SK-N-SH (cell line): ENCODE measurements around the gene MTARC1. TPM values are rescaled to one million over a fixed set of nuclear protein-coding genes. Genes with fewer than 3 reads are reported as not detected.

Experiments used
- CTCF ChIA-PET: fragments of 300-600, 350-600 bp; formaldehyde crosslinking; extraction: SDS; loops from one replicate; lab custom pipeline; 2021; lab: Yijun Ruan, JAX
- POLR2A ChIA-PET: fragments of 350-600 bp; sonication (Branson Sonifier 250); formaldehyde crosslinking; extraction: SDS; loops from one replicate; lab custom pipeline; 2020; ENCODE audit warnings: antibody characterized with exemption, inconsistent platforms; lab: Yijun Ruan, JAX
- DNase-seq: peaks from one replicate; pipeline ENCODE4 v3.0.0; 2012
- H2AFZ ChIP-seq: fragments of 200-600 bp; sonication (generic); 2 replicates; pipeline ENCODE4 v1.8.1; 2016; ENCODE audit warnings: antibody characterized with exemption, mild to moderate bottlenecking, low read depth
- H3F3A ChIP-seq: fragments of 200-600 bp; sonication (generic); replicated peaks from 2 replicates; pipeline ENCODE3; 2016; ENCODE audit warnings: antibody characterized with exemption, mild to moderate bottlenecking; ENCODE audit not compliant: insufficient read depth
- H3K27ac ChIP-seq, 2 experiments: fragments of 200-500 bp in 1 of 2; fragments of 200-600 bp in 1 of 2; sonication (Bioruptor generic) in 1 of 2; sonication (generic), shearing (Covaris generic) in 1 of 2; 2 replicates each; pipeline versions ENCODE4 v1.5.1 to v1.6.1; 2014 to 2016; ENCODE audit warnings: low read depth in 2 of 2, inconsistent platforms in 1 of 2, low read length in 1 of 2, mild to moderate bottlenecking in 1 of 2, mixed read lengths in 1 of 2
- H3K27me3 ChIP-seq: fragments of 200-600 bp; sonication (generic), shearing (Covaris generic); 2 replicates; pipeline ENCODE4 v1.6.1; 2016; ENCODE audit warnings: mixed run types; ENCODE audit not compliant: insufficient read depth
- H3K36me3 ChIP-seq, 2 experiments: fragments of 200-500 bp in 1 of 2; fragments of 200-600 bp in 1 of 2; sonication (Bioruptor generic) in 1 of 2; sonication (generic) in 1 of 2; replicated peaks in 1 of 2; 2 replicates each; pipeline versions ENCODE3 to v1.5.1; 2014 to 2016; ENCODE audit warnings: low read length in 1 of 2, mild to moderate bottlenecking in 1 of 2; ENCODE audit not compliant: insufficient read depth in 2 of 2, control insufficient read depth in 1 of 2
- H3K4me1 ChIP-seq, 2 experiments: fragments of 200-500 bp in 1 of 2; fragments of 200-600 bp in 1 of 2; sonication (Bioruptor generic) in 1 of 2; sonication (generic), shearing (Covaris generic) in 1 of 2; 2 replicates each; pipeline versions ENCODE4 v1.5.1 to v1.6.1; 2014 to 2016; ENCODE audit warnings: low read depth in 1 of 2, low read length in 1 of 2, mixed run types in 1 of 2; ENCODE audit not compliant: insufficient read depth in 2 of 2, control insufficient read depth in 1 of 2
- H3K4me2 ChIP-seq: fragments of 200-600 bp; sonication (generic), shearing (Covaris generic); 2 replicates; pipeline ENCODE4 v1.6.1; 2017; ENCODE audit warnings: mixed run types
- H3K4me3 ChIP-seq, 2 experiments: fragments of 200-500 bp in 1 of 2; fragments of 200-600 bp in 1 of 2; sonication (Bioruptor generic) in 1 of 2; sonication (generic), shearing (Covaris generic) in 1 of 2; 2 replicates each; pipeline versions ENCODE4 v1.5.1 to v1.8.1; 2014 to 2016; ENCODE audit warnings: low read depth in 2 of 2, inconsistent platforms in 1 of 2, low read length in 1 of 2, mild to moderate bottlenecking in 1 of 2, mixed read lengths in 1 of 2, moderate library complexity in 1 of 2
- H3K79me2 ChIP-seq: fragments of 200-600 bp; sonication (generic); 2 replicates; pipeline ENCODE4 v1.8.1; 2017; ENCODE audit warnings: mild to moderate bottlenecking; ENCODE audit not compliant: insufficient read depth
- H3K9ac ChIP-seq: fragments of 200-600 bp; sonication (generic); 2 replicates; pipeline ENCODE4 v1.6.1; 2017; ENCODE audit warnings: mixed run types
- H3K9me2 ChIP-seq: fragments of 200-600 bp; sonication (generic); 2 replicates; pipeline ENCODE4 v1.6.1; 2017; ENCODE audit warnings: mixed run types
- H3K9me3 ChIP-seq: fragments of 200-600 bp; sonication (generic); 2 replicates; pipeline ENCODE4 v1.6.1; 2017; ENCODE audit warnings: mixed run types, mild to moderate bottlenecking, moderate library complexity
- H4K20me1 ChIP-seq: fragments of 200-600 bp; sonication (generic); 2 replicates; pipeline ENCODE4 v1.6.1; 2017; ENCODE audit warnings: mild to moderate bottlenecking, mixed run types; ENCODE audit not compliant: insufficient read depth
- CHD2 ChIP-seq: fragments of 150-350 bp; IDR thresholded peaks from 2 replicates; pipeline ENCODE4 v1.6.1; 2018; ENCODE audit warnings: low read length; ENCODE audit not compliant: partially characterized antibody
- ELF1 ChIP-seq: IDR thresholded peaks from 2 replicates; pipeline ENCODE4 v1.4.0; 2012
- FOSL2 ChIP-seq: IDR thresholded peaks from 2 replicates; pipeline ENCODE4 v1.4.0; 2012; ENCODE audit warnings: low read depth, mild to moderate bottlenecking, moderate library complexity, borderline replicate concordance
- GABPA ChIP-seq: IDR thresholded peaks from 2 replicates; pipeline ENCODE4 v1.4.0; 2012; ENCODE audit warnings: low read depth, mild to moderate bottlenecking
- MEF2A ChIP-seq: IDR thresholded peaks from 2 replicates; pipeline ENCODE4 v1.4.0; 2012; ENCODE audit warnings: low read depth, borderline replicate concordance
- POLR2AphosphoS5 ChIP-seq: IDR thresholded peaks from 2 replicates; pipeline ENCODE4 v1.6.1; 2012; ENCODE audit warnings: low read depth, low read length
- RAD21 ChIP-seq: IDR thresholded peaks from 2 replicates; pipeline ENCODE4 v1.6.1; 2012; ENCODE audit warnings: mild to moderate bottlenecking, low read length
- RCOR1 ChIP-seq: fragments of 150-350 bp; IDR thresholded peaks from 2 replicates; pipeline ENCODE4 v1.6.1; 2017; ENCODE audit warnings: antibody characterized with exemption, low read length
- RFX5 ChIP-seq: IDR thresholded peaks from 2 replicates; pipeline ENCODE4 v1.6.1; 2012; ENCODE audit warnings: mild to moderate bottlenecking, improper control_type of control experiment, low read length
- RXRA ChIP-seq: IDR thresholded peaks from 2 replicates; pipeline ENCODE4 v1.4.0; 2012; ENCODE audit warnings: low read depth, mild to moderate bottlenecking, borderline replicate concordance
- SIN3A ChIP-seq: IDR thresholded peaks from 2 replicates; pipeline ENCODE4 v1.6.1; 2012; ENCODE audit warnings: low read depth, mild to moderate bottlenecking, low read length, moderate library complexity, borderline replicate concordance
- SMC3 ChIP-seq: IDR thresholded peaks from 2 replicates; pipeline ENCODE4 v1.6.1; 2012; ENCODE audit warnings: low read depth, low read length, improper control_type of control experiment
- TAF1 ChIP-seq: IDR thresholded peaks from 2 replicates; pipeline ENCODE4 v1.6.1; 2012; ENCODE audit warnings: low read depth, mild to moderate bottlenecking, low read length, moderate library complexity, borderline replicate concordance
- TCF12 ChIP-seq: IDR thresholded peaks from 2 replicates; pipeline ENCODE4 v1.4.0; 2012
- TEAD4 ChIP-seq: IDR thresholded peaks from 2 replicates; pipeline ENCODE4 v1.4.0; 2012; ENCODE audit warnings: mild to moderate bottlenecking, borderline replicate concordance; ENCODE audit not compliant: insufficient read depth
- USF1 ChIP-seq: IDR thresholded peaks from 2 replicates; pipeline ENCODE4 v1.4.0; 2012; ENCODE audit warnings: low read depth, borderline replicate concordance
- USF2 ChIP-seq: fragments of 150-350 bp; IDR thresholded peaks from 2 replicates; pipeline ENCODE4 v1.6.1; 2017; ENCODE audit warnings: antibody characterized with exemption, low read length, low read depth, borderline replicate concordance
- YY1 ChIP-seq: IDR thresholded peaks from 2 replicates; pipeline ENCODE4 v1.4.0; 2012; ENCODE audit warnings: low read depth, mild to moderate bottlenecking
- WGBS: methylation state at CpG from one replicate; pipeline ENCODE4 v1.1.6; 2017; ENCODE audit warnings: low lambda C conversion rate; 5-methylcytosine and 5-hydroxymethylcytosine counted together
- polyA plus RNA-seq, 3 experiments: library from polyadenylated mRNA; depleted of rRNA; stranded (reverse); fragments of >200 nt; gene quantifications; 2 replicates each; pipeline ENCODE4 v1.2.3, GENCODE V29; 2012
- TF ChIP-seq, protein P1 (sequence below): IDR thresholded peaks from 2 replicates; pipeline ENCODE4 v1.4.0; 2012; ENCODE audit warnings: low read depth, borderline replicate concordance

MTARC1 gene
- polyA plus RNA-seq, 1 of the 3 experiments (the other 2 are of a cell fraction), result 6.1 TPM

DNA sequence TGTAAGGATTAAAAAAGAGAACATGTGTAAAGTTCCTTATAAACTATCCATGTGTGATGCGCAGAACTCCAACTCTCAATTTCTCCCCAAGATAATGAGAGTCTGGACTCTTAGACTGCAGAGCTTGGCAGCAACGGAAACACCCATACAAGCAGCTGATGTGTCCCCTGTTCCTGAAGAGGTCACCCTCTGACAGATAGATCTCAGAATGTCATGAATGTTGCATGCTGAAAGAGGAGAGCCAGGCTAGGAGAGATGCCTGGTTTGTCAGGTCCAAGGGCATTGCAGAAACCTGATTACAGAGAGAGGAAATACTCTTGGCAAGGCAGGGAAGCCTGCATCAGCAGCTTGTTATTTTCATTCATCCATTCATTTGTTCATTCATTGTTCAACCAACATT lies 24.2 kb downstream of the MTARC1 start:
- no peak for DNase-seq
- no peaks in the 10 kb centered on the region for H3K9me3 ChIP-seq
- no peaks in the 10 kb centered on the region for H4K20me1 ChIP-seq
- H3K79me2 ChIP-seq, result no peaks in the 10 kb centered on the region
- CTCF ChIA-PET, result interaction anchor here (0.6 to 2.7 kb wide), 10 partner anchors 11 to 453 kb away, joined by 3 to 12 read pairs (median 4); no protein-coding TSS in a partner anchor
- H3K27me3 ChIP-seq, result no peaks in the 10 kb centered on the region
- H3K4me2 ChIP-seq, result no peak overlapping the region
- 100% methylated on average over 2 of the region's 2 CpGs for WGBS
- POLR2A ChIA-PET, result no interaction called here
- TF ChIP-seq RAD21 (no peak), YY1 (no peak), TEAD4 (no peak), SIN3A (no peak), TCF12 (no peak), RCOR1 (no peak), USF2 (no peak), MEF2A (no peak), TAF1 (no peak), SMC3 (no peak), POLR2AphosphoS5 (no peak), FOSL2 (no peak), GABPA (no peak), ELF1 (no peak), RXRA (no peak)
- TF ChIP-seq, protein P1, sequence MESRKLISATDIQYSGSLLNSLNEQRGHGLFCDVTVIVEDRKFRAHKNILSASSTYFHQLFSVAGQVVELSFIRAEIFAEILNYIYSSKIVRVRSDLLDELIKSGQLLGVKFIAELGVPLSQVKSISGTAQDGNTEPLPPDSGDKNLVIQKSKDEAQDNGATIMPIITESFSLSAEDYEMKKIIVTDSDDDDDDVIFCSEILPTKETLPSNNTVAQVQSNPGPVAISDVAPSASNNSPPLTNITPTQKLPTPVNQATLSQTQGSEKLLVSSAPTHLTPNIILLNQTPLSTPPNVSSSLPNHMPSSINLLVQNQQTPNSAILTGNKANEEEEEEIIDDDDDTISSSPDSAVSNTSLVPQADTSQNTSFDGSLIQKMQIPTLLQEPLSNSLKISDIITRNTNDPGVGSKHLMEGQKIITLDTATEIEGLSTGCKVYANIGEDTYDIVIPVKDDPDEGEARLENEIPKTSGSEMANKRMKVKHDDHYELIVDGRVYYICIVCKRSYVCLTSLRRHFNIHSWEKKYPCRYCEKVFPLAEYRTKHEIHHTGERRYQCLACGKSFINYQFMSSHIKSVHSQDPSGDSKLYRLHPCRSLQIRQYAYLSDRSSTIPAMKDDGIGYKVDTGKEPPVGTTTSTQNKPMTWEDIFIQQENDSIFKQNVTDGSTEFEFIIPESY, result no peak
- no peaks in the 10 kb centered on the region for H3F3A ChIP-seq
- no peak overlapping the region for H2AFZ ChIP-seq
- H3K9ac ChIP-seq, result no peak overlapping the region
- H3K4me1 ChIP-seq, result peaks cover 0 to 5% of the 10 kb centered on the region in 2 experiments; a peak in 1 of 4 replicates
- H3K4me3 ChIP-seq, result no peak overlapping the region
- no peak overlapping the region for H3K27ac ChIP-seq
- H3K9me2 ChIP-seq, result no peaks in the 10 kb centered on the region
- H3K36me3 ChIP-seq, result no peaks in the 10 kb centered on the region

DNA sequence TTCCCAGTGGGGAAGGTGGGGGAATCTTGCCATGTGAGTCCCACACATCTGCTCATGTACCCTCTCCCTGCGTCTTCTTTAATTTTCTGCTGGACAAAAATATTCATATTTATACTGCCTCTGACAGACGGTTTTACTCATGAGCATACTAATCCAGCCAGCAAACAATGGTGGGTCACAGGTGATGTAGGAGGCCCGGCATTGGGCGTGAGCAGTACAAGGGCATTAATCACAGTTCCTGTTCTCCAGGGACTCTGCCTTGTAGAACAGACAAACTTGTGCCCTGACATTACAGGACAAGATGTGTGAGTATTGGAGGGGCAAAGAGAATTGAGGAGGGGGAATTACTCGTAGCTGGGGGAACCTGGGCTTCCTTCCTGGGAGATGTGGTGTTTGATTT lies 25.0 kb downstream of the MTARC1 start:
- CTCF ChIA-PET, result interaction anchor here (0.9 to 2.7 kb wide), 6 partner anchors 8 to 66 kb away, joined by 3 to 12 read pairs (median 3); no protein-coding TSS in a partner anchor
- H3K79me2 ChIP-seq, result no peaks in the 10 kb centered on the region

More for the DNA sequence above, 25.0 kb downstream of the MTARC1 start:
- POLR2A ChIA-PET, result no interaction called here
- Histone ChIP-seq H3K36me3 (no peaks in the 10 kb centered on the region), H3K9ac (no peak overlapping the region), H4K20me1 (no peaks in the 10 kb centered on the region), H3K9me2 (no peaks in the 10 kb centered on the region), H3K4me1 (peaks cover 0 to 5% of the 10 kb centered on the region in 2 experiments; a peak in 1 of 4 replicates), H3K4me2 (no peak overlapping the region), H3K27ac (no peak overlapping the region), H3K4me3 (no peak overlapping the region), H3F3A (no peaks in the 10 kb centered on the region), H3K27me3 (no peaks in the 10 kb centered on the region), H2AFZ (no peak overlapping the region), H3K9me3 (no peaks in the 10 kb centered on the region)
- 89% methylated on average over 5 of the region's 5 CpGs for WGBS
- TF ChIP-seq YY1 (no peak), FOSL2 (no peak), ELF1 (no peak), SIN3A (no peak), RFX5 (no peak), CHD2 (no peak), USF2 (no peak), USF1 (no peak), MEF2A (no peak)
- DNase-seq, result no peak
